Measurements from ENCODE around the gene LDLRAD2.

DNA sequence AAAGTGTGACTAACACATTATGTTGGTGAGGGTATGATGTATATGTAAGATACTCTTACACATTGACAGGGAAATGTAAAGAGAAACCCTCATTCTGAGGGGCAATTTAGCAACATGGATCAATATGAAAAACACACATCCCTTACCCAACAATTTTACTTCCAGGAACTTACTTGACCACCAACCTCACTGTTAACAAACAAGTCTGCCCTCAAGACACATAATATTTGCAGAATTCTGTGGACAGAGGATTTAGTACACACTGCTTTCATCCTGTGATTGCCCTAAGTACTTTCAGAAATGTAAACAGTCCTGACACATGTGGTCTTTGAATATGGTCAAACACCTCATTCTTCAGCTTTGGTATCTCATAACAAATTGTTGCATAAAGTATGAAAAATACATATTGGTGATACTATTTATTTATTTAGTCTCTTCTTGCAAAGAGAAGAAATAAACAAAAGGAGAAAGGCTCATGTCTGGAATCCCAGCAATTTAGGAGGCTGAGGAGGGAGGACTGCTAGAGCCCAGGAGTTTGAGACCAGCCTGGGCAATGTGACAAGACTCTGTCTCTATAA is 36.0 kb upstream of the LDLRAD2 start:
- TF ChIP-seq, protein P1, sequence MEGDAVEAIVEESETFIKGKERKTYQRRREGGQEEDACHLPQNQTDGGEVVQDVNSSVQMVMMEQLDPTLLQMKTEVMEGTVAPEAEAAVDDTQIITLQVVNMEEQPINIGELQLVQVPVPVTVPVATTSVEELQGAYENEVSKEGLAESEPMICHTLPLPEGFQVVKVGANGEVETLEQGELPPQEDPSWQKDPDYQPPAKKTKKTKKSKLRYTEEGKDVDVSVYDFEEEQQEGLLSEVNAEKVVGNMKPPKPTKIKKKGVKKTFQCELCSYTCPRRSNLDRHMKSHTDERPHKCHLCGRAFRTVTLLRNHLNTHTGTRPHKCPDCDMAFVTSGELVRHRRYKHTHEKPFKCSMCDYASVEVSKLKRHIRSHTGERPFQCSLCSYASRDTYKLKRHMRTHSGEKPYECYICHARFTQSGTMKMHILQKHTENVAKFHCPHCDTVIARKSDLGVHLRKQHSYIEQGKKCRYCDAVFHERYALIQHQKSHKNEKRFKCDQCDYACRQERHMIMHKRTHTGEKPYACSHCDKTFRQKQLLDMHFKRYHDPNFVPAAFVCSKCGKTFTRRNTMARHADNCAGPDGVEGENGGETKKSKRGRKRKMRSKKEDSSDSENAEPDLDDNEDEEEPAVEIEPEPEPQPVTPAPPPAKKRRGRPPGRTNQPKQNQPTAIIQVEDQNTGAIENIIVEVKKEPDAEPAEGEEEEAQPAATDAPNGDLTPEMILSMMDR (IDR thresholded peaks at IDR 0.05), result no peak
- TF ChIP-seq POLR2A (IDR thresholded peaks at IDR 0.05), result no peak
